ENCODE data around the gene STIMATE.

DNA sequence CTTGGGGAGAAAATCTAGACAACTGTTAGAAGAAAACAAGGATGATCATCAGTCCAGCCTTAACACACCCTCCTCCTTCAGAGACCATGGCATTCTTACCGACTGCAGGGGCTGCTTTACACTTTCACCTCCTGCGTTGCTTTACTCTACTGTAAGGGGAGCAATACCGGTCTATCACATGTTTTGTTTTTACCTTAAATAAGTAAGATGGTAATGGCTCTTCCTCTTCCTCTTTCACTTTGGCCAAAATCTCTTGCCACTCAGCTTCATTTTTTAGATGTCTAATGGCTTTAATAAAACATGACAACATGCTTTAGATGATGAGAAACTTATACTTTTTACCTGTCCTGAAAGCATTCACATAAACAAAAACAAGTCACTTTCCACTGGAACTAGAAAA lies 33.4 kb upstream of the STIMATE start:
- TF ChIP-seq ZNF274 (IDR thresholded peaks at IDR 0.05; ENCODE audit: low read depth, low read length) (no peak), YY1 (IDR thresholded peaks at IDR 0.05; ENCODE audit: insufficient read depth, insufficient read length) (no peak), SUZ12 (IDR thresholded peaks at IDR 0.05; ENCODE audit: extremely low read depth, insufficient read depth, insufficient read length) (no peak)

All from NT2/D1 (cell line).